HG03378 (cell line): ENCODE data around the gene MPRIP.

Experiments
- ATAC-seq: cut with Tn5 transposase; IDR thresholded peaks from one replicate; pipeline ENCODE4 v1.9.1; 2021; ENCODE audit warnings: mild to moderate bottlenecking, moderate library complexity; ENCODE audit not compliant: unreplicated experiment

The MPRIP gene

DNA sequence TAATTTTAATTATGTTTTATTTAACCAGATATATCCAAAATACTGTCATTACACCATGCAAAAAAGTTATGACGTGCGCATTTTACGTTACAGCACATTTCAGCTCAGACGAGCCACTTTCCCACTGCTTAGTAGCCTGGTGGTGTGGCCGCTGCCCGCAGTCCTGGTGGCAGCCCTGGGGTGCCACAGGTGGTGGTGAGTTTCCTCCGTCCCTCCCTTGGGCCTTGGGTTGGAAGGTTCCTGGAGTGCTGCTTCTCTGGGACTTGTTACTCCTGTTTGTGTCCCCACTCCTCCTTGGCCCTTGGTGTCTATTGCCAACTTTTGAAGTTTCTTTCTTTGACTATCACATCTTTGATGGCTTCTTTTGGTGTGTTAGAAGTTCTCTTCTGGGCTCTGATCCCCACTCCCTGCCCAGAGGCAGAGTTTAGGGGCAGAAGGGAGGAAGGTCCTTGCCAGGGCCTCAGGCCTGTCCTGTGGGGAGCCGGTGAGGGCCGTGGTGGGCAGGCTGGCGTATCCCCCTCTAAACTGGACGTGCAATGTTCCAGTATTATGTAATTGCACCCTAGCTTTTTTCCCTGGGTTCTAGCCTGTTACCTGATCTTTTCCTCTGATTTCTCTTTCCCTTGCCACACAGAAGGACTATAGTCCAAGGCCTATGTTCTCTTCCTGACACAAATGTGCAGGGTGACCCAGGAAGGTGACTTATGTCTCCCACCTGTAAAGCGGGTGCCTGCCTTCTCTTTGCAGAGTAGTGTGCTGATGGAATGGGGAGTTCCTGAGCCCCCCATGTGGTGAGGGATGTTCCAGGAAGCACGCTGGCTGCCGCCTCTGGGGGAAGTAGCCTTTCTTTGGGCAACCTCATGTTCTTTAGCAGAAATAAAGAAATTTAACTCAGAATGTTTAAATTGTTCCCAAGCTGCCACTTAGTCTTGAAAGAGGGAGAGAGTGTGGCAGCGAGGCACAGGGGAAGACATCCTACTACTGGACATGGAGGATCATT lies 8.4 kb downstream of the MPRIP start:
- ATAC-seq: no peak

DNA sequence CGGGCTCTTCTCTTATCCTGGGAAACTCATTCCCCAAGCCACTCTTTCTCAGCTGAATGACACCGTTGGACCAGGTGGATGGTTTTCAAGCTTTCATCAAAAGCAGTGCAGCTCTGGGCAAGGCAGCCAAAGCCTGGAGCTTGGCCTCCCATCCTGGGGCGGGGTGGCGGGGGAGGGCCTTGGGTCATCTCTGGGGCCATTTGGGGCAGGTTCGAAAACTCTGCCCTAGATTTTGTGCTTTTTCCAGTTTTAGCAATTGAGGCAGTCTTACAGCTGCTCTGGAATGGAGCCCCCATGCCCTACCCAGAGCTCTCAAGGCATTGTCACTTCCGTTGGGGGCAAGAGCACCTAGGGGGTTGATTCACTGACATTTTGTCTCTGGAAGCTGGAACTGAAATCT lies 9.1 kb downstream of the MPRIP start:
- no peak for ATAC-seq

DNA sequence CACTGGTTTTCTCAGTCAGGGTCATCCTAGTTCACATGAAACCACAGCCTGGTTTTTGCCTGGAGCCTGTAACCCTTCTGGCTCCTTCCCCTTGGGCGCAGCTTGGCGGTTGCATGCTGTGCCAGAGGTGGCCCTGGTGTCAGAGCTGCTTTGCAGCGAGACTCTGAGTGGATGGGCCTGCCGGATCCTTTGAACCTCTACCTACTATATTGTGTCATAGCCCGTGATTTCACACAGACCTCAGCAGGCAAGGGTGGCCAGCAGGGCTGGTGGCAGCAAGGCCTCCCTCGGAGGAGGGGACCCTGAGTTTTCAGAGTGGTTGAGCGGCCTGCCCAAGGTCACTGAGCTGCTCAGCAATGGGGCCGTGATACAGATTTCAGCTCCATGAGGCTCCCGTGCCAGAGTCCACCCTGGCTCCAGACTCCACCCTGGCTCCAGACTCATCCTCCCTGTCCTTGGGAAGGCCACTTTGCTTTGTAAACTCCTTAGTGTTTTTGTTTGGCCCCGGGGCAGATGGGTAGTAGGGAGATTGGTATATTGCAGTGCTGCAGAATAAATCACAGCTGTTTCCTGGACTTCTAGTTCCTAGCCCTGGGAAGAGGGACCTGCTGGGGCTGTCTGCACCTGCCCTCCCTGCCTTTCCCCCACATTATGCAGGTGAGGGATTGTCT lies 9.7 kb downstream of the MPRIP start:
- ATAC-seq: no peak

DNA sequence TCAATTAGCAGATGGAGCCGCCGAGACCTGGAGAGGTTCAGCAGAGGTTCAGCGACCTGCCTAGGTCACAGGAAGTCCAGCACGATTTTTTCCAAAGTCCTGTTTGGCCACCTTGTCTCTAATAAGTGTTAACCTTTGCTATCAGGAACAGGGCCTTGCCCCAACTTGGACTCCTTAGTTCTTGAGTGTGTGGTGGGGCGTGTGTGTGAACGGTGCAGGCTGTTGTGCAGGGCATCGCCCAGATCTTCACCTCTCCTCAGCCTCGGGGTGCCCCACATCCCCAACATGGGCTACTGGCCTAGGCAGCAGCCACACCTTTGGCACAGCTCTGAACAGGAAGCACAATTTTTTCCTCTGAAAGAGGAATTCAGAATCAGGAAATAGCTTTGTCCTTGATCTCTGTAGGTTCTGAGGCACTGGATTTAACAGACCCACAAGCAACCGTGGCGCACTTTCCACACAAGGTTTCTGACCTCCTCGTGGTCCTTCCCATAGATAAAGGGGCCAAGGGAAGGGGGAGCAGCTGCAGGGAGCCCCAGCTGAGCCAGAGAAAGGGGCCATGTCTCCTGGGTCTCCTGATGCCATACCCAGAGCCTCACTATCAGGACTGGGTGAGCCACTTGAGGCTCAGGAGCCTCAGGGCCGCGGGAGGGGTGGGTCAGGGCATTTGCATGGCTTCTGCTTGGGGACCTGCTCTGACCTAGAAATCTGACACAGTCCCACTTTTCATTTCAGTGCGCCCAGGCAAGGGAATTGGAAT lies 10.4 kb downstream of the MPRIP start:
- ATAC-seq: no peak

DNA sequence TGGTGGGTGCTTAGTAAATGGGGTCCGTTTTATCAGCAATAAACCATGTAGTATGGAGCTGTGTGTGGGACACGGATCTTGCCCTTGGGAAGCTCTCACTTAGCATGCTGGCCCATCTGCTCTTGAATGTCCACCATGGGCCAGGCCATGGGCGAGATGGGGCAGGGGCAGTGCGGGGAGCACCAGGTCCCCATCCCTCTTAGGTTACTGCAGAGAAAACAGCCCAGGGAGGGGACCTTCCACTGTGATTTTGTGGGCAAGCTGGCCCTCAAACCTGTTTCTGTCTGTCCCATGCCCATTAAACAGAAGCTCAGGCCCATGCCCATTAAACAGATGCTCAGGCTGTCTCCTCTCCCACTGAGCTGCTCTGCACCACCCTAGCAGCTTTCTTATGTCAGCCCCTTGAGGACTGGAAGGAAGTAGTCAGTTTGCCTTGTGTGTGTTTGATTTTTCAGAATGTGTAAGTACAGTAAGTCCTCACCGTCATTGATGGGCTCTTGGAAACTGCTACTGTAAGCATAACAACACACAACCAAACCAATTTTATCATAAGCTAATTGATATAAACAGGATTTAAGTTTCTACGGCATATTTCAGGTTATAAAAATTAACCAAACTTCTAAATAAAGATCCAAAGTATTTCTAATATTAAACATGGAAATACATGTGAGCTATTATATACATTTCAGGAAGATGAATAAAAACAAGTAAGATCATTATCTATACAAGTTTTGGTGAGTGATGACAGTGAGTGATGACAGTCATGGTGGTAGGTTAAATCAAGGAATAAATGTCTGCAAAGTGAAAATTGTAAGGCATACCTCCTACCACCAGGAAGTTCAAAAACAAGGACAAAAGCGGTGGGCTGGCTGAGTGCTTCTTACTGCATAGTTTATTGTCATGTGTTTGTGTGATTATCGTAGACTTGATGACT lies 11.5 kb downstream of the MPRIP start:
- ATAC-seq: no peak

DNA sequence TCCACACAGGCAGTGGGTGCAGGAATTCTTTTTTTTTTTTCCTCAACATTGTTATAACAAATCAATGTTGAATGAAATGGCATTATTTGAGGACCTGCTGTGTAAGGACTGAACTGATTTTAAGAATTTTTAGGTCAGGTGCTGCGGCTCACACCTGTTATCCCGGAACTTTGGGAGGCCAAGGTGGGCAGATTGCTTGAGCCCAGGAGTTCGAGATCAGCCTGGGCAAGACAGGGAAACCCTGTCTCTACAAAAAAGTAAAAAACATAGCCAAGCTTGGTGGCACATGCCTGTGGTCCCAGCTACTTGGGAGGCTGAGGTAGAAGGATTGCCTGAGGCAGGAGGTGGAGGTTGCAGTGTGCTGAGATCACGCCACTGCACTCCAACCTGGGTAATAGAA lies 12.4 kb downstream of the MPRIP start:
- ATAC-seq: no peak

DNA sequence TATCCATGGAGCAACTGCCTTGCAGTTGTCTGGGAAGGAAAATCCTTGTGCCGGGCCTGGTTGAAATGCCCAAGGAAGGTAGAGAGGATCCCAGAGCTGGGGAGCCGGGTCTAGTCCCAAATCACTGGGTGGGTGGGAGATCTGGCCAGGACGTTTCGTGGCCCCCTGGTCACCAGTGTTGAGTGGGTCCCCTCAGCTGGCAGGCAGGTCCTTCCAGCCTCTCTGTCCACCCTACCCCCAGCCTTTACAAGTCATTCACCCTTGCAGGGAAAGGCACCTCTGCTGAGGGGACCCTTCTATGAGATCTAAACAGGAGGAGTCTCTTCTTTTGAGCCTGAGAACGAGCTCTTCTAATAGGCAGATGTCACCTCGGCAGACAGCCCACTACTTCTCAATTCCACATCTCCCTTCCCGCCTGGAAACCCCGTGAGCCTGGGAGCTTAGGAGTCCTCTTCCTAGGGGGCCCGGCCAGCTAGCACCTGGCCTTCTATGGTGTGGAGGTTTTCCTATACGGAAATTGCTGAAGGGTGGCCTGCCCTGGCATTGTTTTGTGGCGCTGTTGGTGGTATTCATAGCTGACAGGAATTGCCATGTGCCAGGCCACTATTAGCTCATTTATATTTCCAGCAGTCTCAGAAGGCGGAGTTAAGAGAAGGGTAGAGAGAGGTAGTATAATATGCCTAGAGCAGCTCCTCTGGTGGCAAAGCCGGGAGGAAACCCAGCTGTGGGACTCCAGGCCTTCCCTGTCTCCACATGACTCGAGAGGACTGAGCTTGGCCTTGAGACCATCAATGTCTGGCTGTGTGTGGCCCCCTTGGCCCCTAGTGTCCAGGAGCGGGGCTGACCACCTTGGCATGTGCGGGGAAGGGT lies 13.3 kb downstream of the MPRIP start:
- no peak for ATAC-seq

DNA sequence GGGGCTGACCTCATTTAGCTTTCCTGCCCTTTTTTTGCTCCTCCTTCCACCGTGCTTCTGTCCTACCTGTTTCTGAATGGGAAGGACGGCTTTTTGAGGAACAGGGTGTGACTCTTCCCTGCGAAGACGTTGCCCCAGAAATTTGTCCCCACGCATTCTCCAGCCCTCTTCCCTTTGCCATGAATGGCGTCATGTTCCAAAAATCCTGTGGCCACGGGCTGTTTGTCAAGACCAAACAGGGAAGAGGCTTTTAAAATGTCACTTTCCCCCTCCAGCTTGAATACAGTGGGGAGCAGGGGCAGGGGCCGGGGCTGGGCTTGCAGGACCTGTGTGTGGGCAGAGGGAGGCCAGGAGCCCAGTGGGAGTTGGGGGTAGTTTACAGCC lies 13.9 kb downstream of the MPRIP start:
- ATAC-seq: no peak

DNA sequence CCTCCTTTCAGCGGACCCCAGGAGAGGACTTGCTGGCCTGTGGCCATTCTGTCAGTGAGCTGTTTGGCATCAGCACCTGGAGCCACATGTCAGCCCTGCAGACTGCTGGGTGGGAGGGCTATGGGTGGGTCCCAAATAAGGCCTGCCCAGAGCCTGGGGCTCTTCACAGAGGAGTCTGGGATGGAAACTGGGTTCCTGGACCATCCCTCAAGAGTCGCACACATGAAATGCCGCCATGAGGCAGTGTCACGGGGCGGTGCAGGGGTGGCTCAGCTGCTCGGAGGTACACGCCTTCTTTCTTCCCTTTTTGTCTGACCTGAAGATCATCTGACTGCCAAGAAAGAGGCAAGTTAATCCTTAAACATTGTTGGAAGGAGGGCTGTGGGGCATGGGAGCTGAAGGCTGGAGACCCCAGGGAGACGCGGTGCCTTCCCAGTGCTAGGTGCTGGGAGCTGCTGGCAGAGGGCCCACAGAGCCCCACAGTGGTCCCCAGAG lies 14.8 kb downstream of the MPRIP start:
- ATAC-seq: no peak

DNA sequence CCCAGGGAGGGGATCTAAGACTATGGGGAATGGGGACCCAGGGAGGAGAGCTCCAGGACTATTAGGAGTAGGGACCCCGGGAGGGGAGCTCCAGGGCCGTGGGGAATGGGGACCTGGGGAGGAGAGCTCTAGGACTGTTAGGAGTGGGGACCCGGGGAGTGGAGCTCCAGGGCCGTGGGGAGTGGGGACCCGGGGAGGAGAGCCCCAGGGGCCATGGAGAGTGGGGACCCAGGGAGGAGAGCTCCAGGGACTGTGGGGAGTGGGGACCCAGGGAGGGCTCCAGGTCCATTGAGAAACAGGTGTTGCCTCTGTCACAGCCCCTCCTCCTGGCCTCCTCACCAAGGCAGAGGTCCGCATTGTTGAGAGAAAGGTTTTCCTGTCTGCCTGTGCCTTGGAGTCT lies 16.0 kb downstream of the MPRIP start:
- no peak for ATAC-seq

DNA sequence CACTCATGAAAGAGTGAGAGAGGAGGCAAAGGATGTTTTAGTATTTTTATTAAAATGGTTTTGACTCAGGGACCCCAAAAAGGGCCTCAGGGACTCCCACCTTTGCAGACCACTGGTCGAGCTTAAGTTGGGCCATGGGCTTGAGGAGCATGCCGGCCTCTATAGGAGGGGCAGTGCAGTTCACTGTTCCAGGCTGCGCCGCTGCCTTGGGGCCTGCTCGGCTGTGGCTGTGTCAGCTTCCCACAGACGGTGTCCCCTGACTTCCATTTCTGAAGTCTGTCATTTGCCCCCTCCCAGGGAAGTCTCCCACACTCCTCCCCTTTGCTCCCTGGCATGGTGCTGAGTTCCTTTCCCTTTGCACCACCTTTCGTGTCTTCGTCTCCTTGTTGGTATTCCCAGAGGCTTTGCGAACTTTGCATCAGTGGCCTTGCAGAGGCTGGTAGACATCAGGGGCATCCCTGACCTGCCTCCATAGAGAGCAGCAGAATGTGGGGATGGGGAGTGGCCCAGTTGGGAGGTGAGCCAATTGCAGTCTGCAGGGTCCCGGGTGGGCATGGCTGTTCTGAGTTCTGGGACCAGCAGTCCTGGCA lies 17.1 kb downstream of the MPRIP start:
- no peak for ATAC-seq

DNA sequence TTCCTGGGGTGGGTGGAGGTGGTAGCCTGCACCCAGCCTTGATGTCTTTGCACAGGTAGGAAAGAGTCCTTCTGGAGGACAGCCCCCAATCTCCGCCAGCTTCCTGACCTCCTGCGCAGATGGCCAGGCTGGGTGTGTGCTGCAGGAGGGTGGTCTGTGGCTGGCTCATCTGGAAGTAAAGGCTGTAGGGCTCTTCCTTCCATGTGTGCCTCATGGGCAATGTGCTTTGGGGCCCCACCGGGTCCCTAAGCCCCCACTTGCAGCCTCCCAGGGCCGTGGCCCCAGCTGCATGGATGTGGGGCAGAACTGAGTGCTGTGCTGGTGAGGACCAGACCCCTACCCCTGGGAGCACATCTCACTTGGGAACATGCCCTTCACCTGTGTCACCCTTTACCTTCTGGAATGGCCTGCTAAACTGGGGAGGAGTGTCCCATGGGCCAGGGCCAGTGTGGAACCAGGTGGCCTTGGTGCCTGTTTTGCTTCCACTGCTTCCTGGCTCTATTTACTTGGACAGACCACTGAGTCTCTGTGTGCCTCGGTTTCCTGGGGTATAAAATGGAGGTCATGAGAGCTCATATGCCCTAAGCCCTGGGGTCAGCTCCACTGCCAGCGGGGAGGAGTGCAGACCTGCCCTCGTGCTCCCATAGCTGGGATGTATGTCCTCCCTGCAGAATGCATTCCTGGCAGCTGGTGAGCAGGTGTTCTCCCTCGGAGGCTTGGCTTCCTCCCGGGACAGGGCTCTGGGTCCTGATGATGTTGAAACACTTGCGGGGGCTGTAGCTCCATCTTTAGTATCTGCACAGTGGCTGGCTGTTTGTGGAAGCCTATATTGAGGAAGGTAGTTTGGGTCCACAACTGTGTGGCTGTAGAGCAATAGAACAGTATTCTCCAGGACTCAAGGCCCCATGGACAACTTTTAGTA lies 18.0 kb downstream of the MPRIP start:
- ATAC-seq: no peak

DNA sequence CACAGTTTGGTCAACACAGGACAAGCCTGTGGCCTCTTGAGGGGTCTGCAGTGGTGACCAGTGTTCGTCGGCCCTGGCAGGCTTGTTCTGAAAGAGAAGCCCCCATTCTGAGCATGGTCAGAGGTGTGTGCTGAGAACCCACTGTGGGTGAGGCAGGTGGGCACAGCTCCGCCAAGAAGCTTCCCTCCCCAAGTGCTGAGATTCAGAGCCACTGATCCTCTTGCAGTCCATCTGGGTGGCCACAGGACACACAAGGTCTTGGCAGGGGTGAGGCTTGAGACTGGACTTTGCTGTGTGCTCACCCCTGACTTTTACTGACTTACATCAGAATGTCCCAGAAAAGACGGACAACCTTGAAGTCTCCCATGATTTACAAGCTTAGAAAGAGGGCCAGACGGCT lies 18.7 kb downstream of the MPRIP start:
- ATAC-seq: no peak

DNA sequence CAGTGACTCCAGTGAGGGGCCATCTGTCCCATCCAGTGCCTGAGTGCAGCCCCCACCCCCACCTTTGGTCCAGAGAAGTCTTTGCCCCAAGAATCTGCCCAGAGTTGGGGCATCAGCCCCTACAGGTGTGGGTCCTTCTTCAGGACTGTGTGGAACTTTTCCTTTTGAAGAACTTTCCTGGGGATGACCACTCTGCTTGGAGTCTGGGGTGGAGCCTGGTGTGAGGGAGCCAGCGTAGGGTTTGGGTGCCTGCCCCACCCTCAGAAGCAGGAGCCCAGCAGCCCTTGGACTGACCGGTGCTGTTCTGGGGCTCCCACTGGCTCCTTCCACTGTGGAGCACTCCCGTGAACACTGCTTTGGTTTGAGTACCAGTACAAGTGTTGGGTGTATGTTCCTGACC lies 19.3 kb downstream of the MPRIP start:
- ATAC-seq: no peak

DNA sequence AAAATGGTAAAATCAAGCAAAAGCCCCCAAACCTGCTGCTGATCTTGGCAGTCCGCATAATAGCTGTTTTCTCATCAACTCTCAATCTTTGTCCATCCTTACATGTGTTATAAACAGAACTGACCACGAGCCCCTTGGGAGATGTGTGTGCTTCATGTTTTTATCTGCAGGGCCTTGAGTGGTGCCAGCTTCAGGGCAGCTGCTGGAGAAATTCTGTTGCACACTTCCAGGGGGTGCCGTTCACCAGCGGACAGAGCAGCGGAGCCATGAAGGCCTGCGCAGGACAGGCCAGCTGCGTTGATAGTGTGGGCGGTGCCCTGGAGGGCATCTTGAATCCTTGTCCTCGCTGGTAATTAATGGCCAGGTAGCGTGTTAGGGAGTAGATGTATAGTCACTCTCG lies 20.1 kb downstream of the MPRIP start:
- ATAC-seq: no peak

DNA sequence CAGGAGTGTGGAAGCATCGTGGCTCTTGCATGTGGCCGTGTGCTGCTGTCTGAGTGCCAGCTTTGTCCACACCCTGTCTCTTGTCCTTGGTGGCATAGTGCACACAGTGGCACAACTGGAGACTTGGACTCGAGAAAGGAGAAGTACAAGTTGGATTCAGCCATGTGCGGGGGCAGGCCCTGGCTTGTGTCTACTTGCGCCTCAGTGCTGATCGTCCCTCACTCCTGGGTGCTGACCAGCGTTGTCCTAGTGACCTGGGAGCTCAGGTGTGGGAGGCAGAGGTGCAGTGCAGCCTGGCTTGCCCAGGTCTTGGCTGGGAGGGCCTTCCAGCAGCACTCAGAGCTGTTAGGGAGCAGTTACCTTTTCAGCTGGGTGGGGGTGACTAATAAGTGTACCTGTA lies 20.6 kb downstream of the MPRIP start:
- no peak for ATAC-seq

DNA sequence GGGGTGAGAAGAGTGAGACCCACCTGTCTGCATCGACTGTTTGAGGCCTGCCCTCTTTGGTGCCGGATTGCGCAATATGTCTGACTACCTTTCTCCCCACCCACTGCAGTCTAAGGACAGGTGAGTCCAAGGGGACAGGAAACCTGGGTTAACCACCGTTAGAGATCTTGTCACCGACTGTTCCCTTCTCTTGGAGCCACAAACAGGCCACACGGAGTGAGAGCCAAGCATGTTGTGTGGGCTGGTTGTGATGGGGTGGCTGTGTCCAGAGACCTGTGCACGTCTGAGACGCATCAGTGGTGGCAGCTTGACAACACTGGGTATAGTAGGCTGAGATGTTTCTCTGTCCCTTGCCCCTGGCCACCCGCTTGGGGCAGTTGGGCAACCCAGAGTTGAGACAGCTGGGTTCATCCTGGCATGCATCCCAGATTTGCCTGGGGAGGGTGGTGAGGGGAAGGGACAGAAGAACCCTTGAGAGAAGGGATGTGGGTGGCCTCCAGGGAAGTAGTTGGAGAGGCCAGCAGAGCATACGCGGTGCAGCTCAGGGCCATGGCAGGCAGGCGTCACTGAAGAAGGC lies 21.4 kb downstream of the MPRIP start:
- ATAC-seq: no peak

DNA sequence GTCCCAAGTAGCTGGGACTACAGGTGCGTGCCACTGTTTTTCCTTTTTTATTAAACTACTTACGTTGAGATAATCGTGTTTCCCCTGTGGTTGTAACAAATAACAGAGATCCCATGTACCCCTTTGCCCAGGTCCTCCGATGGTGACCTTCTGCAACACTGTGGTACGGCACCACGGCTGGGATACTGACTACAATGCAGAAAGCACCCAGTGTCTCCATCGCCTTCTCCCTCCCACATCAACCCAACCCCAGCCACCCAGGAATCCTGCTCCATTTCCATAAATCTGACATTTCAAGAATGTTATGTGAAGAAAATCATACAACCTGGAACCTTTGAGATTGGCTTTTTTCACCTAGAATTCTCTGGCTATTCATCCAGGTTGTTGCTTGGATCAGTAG lies 22.1 kb downstream of the MPRIP start:
- no peak for ATAC-seq
